NCI-H2227 (cell line): ENCODE data around the gene RAMACL.
A peak's percentile ranks its signal among the peaks of the same experiment; 100 is the strongest.
"Not testable (repeated sequence)": the region's sequence is repeated elsewhere in the genome, so short reads cannot be mapped to it uniquely, and the experiment has no call there.

ENCODE experiments used
- DNase-seq: peaks from one replicate; lab custom pipeline; 2025; ENCODE audit not compliant: unreplicated experiment; lab: John Stamatoyannopoulos, UW

RAMACL gene

DNA sequence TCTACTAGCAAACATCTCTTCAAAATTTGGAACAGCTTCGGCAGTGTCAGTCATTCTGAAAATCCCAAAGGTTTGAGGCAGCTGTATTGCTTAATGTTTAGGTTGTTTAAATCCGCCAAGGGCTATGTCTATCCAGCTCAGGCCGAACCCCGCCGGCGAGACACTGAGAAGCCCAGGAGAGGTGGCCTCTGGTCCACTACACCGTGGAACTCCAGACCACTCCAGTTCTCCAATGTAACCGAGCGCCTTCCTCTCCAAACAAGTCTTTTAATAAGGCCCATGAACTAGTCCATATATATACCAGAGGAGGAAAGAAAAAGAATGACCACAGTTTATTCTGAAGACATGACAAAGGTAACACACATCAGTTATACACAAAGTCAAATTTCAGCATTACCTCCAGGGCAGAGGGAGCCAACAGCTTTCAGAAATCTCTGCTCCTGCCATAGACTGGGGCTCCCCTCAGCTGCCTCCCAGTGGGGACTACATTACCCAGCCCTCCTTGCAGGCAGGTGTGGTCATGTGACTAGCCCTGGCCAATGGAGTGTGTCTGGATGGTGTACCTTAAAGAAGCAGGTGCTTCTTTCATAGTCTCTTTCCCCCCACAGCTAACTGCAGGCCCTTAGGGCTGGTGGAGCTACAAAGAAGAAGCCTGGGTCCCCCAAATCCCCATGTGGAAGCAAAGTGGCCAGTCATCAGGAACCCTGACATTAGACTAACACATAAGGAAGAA is at the start of gene RAMACL:
TSS of gene RAMACL (minus strand) at position 255 of the 733 bp plus-strand sequence. CDS start at position 54, 201 bp downstream.
- peak; percentile 3 for DNase-seq

DNA sequence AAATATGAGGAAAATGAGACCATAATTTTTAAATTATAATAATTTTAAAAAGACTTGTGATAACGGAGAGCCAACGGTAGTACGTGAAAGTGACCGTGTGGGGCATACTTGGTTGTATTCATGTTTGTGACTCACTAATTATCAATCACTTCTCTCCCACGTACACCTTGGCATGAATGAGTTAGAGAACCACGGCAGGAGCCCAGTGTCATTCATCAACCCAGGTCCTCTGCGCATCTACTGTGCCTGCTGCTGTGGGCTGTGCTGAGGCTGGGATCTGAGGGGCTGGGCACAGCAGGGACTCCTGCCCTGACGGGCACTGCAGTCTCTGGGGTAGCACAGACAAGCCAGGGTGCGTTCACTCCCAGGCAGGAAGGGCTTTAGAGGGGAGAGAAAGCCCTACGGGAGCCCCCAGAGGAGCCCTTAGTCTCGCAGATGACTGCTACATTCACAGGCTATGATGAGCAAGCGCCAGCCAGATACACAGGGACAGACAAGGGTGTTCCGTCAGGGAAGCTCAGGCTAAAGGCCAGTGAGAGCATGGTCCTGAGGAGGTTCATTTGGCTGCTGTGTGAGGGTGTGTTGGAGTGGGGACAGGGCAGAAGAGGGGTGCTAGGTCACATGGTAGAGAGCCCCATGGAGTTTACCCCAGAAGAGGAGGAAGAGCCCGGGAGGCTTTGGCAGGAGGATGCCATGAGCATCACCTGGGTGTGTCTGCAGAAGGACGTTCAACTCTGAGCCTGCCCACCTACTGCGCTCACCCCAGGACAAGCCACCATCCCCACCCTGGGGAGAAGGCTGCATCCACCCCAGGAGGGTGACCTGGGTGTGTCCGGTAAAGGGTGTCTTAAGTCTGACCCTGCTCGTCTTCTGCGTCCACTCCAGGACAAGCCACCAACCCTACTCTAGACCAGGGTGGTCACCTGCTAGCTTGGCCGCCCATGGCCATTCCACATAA is 48.8 kb upstream of the RAMACL start:
- DNase-seq = no peak

GRCh38 chr6:166634581-166634980 is 48.1 kb upstream of the RAMACL start:
- not testable (repeated sequence) for DNase-seq

DNA sequence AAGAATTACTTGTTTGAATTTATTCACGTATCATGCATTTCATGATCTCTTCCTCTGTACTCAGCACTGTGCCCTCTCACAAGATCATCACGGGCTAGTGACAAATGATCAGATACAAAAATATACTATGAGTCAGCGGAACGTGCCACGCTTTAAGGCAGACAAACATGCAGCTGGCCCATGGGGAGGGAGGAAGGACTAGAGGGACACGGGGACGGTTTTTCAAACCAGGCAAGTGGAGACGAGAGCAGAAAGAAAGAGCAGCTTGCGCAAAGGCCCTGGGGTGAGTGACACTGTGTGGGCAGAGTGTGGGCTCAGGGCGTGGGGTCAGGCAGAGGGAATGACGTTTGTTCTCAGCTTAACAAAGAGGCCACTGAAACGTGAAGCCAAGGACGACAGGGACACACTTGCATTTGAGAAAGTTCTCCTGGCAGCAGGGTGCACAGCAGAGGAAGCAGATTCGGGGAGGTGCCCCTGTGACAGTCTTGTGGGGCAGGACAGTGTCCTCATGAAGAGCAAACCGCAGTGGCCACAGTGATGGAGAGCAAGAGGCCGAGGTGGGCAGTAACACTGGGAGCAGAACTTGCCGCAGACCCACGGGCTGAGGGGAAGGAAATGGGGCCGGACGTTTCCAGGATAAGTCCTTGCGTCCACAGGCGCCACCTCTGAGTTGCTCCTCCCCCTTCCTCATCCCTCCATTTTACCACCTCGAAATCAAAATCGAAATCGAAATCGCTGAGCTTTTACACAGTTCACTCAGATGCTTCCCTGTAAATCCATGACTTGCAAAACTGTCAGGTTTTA is 47.5 kb upstream of the RAMACL start:
- DNase-seq = no peak

- DNase-seq = no peak
These were observed 46.3 kb upstream of the RAMACL start for GRCh38 chr6:166632731-166633130.

GRCh38 chr6:166630462-166630861 is 44.0 kb upstream of the RAMACL start:
- no peak for DNase-seq

DNA sequence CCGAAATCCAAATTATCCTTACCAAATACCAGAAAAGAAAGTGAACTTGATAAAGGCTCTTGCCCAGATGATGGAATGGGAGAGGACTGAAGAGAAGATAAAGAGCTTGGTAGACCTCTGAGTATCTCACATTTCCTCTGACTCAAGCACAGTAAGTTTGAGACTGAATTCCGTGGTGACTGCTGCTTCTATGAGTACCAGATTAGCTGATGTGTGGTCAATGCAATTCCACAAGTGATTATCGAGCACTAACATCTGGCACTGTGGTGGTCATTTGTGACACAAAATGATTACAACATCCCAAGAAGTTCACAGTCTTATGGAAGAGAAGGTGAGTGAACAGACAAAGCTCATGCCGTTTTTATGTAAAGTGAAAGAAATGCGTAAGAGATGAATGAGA is 43.1 kb upstream of the RAMACL start:
- no peak for DNase-seq

- peak; percentile 62 for DNase-seq
These were observed 41.7 kb upstream of the RAMACL start for GRCh38 chr6:166627875-166628801.

- DNase-seq = peak; percentile 95
These were observed 40.8 kb upstream of the RAMACL start, which contains the start of gene RPS6KA2 for GRCh38 chr6:166627033-166627874. RPS6KA2 (minus strand) TSS chr6:166627251; CDS start chr6:166627019, 232 bp downstream.

DNA sequence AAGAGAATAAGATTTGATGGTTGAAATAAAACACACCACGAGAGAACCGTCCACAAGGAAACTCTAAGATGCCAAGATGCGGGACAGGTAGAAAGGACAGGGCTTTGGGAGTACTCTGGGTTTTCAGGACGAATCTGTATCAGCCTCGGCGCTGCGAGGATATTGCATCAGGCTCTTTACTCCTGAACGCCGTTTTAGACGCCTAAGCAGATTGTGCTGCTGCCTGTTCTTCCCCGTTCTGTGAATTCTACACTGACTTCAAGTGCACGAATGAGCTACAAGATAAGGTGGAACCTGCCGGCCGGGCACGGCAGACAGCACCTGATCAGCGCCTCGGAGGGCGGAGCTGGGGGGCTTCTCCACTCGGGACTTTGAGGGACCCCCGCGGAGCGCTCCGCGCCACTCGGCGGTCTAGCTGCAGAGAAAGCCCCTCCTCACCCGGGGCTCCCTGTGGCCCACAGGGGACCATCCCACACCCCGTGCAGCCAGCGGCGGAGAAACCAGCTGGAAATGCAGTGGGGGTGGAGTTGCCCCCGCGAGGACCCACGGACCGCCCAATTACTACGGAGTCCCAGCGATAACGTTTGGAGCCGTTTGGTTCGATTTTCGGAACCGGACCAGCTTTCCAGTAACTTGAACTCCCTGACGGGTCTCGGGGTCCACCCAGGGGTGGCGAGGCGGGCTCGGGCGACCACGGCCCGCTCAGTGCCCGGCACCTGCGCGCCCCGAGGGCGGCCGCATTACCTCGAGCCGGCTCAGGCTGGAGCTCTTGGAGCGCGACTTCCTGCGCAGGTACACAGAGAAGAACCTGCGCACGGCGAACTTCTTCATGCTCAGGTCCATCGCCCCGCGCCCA is 39.9 kb upstream of the RAMACL start:
- DNase-seq = peak; percentile 63

DNA sequence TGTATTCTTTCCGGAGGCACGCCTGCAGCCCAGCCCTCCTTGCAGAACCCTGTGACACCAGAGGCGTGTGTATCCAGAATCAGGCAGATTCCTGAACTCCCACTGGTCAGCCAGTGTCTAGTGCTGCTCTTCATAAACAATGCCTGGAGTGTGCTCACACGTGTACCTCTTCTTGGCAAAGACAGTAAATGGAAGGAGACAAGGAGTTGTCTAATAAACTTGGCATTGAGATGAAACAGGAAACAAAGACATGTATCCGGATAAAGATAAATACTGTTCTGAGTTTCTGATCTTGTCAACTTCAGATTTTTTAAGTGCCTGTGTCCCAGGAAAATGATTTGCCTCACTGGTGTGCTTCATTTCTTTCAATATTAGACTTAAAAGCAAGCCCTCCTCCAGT is 38.9 kb upstream of the RAMACL start:
- DNase-seq = peak; percentile 10

- DNase-seq = no peak
These were observed 37.8 kb upstream of the RAMACL start for GRCh38 chr6:166624275-166624674.

DNA sequence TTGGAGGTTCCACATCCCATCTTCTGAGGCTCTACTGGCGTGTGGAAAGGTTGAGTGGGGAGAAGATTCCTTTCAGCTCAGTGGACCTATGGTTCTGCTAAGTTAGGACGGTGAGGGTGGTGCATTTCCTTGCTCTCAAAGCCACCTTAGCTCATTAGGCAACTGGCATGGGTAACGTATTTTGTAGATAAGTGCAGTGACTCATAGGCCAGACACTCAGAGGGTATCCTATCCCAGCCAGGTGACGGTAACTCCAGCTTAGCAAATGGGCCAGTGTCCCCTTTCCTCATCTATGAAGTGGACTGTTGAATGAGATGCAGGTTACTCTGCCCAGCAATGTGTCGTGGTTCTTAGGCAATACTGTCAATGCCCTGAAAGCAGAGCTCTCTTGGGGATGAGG is 36.8 kb upstream of the RAMACL start:
- DNase-seq = no peak

DNA sequence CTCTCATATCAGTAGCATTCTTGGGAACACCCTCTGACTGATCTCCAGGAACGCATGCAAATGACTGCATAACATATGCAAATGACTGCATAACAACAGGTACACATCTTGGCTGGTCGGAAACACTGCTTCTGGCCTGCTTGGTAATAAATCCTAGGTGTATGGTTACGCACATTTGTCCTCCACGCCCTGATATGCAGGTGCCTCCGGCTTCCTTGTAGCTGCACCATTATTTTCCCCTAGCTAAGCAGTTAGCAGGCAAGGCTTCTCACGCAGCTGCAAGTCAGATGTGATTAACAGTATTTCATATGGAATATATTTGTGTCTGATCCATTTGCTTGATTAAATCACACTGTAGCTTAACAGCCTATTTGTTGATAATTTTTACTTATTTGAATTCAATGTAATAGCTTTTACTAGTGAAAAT is 34.6 kb upstream of the RAMACL start:
- DNase-seq = no peak

DNA sequence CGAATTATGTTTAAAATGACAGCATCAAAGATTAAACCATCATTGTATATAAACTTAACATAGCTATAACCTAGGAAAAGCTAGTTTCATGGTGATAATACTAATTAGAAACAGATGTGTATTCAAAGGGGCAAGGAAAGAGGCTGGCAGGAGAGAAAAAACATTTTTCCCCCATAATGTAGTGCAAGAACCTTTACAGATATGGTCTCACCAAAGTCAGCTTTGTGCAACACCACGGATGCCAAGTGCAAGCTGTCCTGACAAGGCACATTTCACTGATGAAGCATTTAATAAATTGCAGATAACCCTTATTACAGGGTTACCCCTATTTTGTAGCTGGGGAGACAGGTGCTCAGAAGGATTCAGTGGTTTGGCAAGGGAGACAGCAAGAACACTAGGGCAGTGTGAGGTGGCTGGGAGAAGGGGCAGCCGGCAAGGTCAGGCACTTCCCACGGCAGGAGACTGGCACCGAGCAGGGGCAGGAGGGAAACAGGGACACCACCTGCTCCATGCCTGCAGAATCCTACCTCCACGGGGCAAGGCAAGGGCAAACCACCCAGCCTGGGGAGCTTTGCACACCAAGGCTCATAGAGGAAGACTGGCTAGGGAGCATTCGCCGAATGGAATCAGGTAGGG is 34.1 kb upstream of the RAMACL start:
- DNase-seq = no peak

DNA sequence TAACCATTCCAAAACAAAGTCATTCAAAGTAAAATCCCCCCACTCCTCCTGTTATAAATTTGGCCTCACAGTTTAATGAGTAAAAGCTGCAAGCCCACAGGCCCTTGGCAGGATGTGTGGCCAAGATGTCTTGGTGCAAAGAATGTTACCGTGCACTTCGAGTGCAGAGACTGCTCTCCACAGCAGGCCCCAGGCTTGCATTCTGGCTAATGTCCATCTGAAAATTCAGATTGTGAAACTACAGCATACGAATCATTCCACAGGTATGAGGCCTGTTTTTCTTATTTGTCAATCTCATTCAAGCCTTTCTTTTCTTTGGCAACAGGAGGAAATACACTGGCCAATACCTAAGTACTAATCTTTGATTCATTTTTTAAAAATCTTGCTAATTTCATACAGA is 33.4 kb upstream of the RAMACL start:
- DNase-seq = no peak

GRCh38 chr6:166618866-166619761 is 32.6 kb upstream of the RAMACL start:
- DNase-seq = no peak
